B cell (primary cell): ENCODE data around the gene ST6GALNAC2. TPM values are rescaled to one million over a fixed set of nuclear protein-coding genes. Genes with fewer than 3 reads are reported as not detected.
"Not testable (repeated sequence)": the region's sequence is repeated elsewhere in the genome, so short reads cannot be mapped to it uniquely, and the experiment has no call there.

Experiments
- ATAC-seq: fragments of 200-7000 bp; cut with Tn5 transposase; one replicate; pipeline ENCODE4 v1.10.0; 2021; ENCODE audit warnings: low read depth, mild to moderate bottlenecking, moderate number of reproducible peaks, moderate library complexity
- CTCF ChIA-PET: fragments of 350-600 bp; sonication (Branson Sonifier 250); formaldehyde crosslinking; loops from one replicate; lab custom pipeline; 2021; ENCODE audit warnings: antibody characterized with exemption, inconsistent platforms; lab: Charles Lee
- POLR2A ChIA-PET: fragments of 350-600 bp; sonication (Branson Sonifier 250); formaldehyde crosslinking; loops from one replicate; lab custom pipeline; 2021; ENCODE audit warnings: antibody characterized with exemption; lab: Charles Lee
- DNase-seq: peaks from one replicate; pipeline ENCODE4 v3.0.0; 2013
- H2AFZ ChIP-seq: 2 replicates; pipeline ENCODE4 v1.6.1; 2012; ENCODE audit warnings: mild to moderate bottlenecking, low read depth, low read length; ENCODE audit not compliant: insufficient read depth, poor library complexity, severe bottlenecking
- H3K27ac ChIP-seq, 2 donors: 1 replicate in 1 of 2; 2 replicates in 1 of 2; pipeline ENCODE4 v1.5.1; 2012 to 2013; ENCODE audit warnings: low read length in 2 of 2, mild to moderate bottlenecking in 2 of 2, moderate library complexity in 1 of 2
- H3K27me3 ChIP-seq, 4 experiments: fragments of 200-600 bp in 1 of 4; sonication (generic) in 1 of 4; replicated peaks in 1 of 4; 1 replicate in 2 of 4; 2 replicates in 2 of 4; pipeline versions ENCODE4 v1.6.1 to v1.7.0; 2013 to 2016; ENCODE audit warnings: low read length in 3 of 4, mild to moderate bottlenecking in 2 of 4, mixed read lengths in 1 of 4, moderate library complexity in 1 of 4; ENCODE audit not compliant: insufficient read depth in 4 of 4, control insufficient read depth in 3 of 4; ENCODE audit errors: control extremely low read depth in 1 of 4
- H3K36me3 ChIP-seq, 2 experiments: replicated peaks in 1 of 2; 1 replicate in 1 of 2; 2 replicates in 1 of 2; pipeline versions ENCODE4 v1.6.1 to v1.7.1; 2013; ENCODE audit warnings: low read length in 1 of 2; ENCODE audit not compliant: insufficient read depth in 2 of 2, control insufficient read depth in 1 of 2; ENCODE audit errors: control extremely low read depth in 1 of 2, extremely low read depth in 1 of 2
- H3K4me1 ChIP-seq, 2 donors: fragments of 200-600 bp in 1 of 2; sonication (generic) in 1 of 2; 1 replicate in 1 of 2; 2 replicates in 1 of 2; pipeline versions ENCODE4 v1.5.1 to v1.6.1; 2013 to 2017; ENCODE audit warnings: low read length in 2 of 2; ENCODE audit not compliant: control insufficient read depth in 2 of 2, insufficient read depth in 2 of 2
- H3K4me2 ChIP-seq: replicated peaks from 2 replicates; pipeline ENCODE3; 2012; ENCODE audit warnings: mild to moderate bottlenecking, low read depth, low read length; ENCODE audit not compliant: poor library complexity, severe bottlenecking
- H3K4me3 ChIP-seq, 5 experiments: fragments of 200-600 bp in 1 of 5; sonication (generic) in 1 of 5; 1 replicate in 3 of 5; 2 replicates in 2 of 5; pipeline versions ENCODE4 v1.5.1 to v1.7.0; 2011 to 2016; ENCODE audit warnings: low read length in 4 of 5, mild to moderate bottlenecking in 4 of 5, low read depth in 2 of 5, control low read depth in 1 of 5, moderate library complexity in 1 of 5; ENCODE audit not compliant: insufficient read depth in 1 of 5; ENCODE audit errors: control extremely low read depth in 1 of 5, extremely low read depth in 1 of 5
- H3K79me2 ChIP-seq: fragments of 200-600 bp; sonication (generic); one replicate; pipeline ENCODE4 v1.6.0; 2016; ENCODE audit warnings: low read length; ENCODE audit not compliant: control insufficient read depth, insufficient read depth
- H3K9ac ChIP-seq: fragments of 200-600 bp; sonication (generic); 2 replicates; pipeline ENCODE4 v1.6.1; 2017; ENCODE audit warnings: mild to moderate bottlenecking, low read length, moderate library complexity
- H3K9me3 ChIP-seq, 3 donors: one replicate each; pipeline versions ENCODE4 v1.6.1 to v1.7.1; 2013; ENCODE audit warnings: low read length in 2 of 3; ENCODE audit not compliant: control insufficient read depth in 2 of 3, insufficient read depth in 1 of 3; ENCODE audit errors: control extremely low read depth in 1 of 3
- H4K20me1 ChIP-seq: 2 replicates; pipeline ENCODE4 v1.6.0; 2012; ENCODE audit warnings: mild to moderate bottlenecking, low read length; ENCODE audit not compliant: insufficient read depth, control insufficient read depth, poor library complexity, severe bottlenecking
- H3K27ac Mint-ChIP-seq: one replicate; pipeline ENCODE4 v1.8.0; 2021; ENCODE audit warnings: mixed read lengths
- H3K27me3 Mint-ChIP-seq: one replicate; pipeline ENCODE4 v1.8.0; 2021; ENCODE audit warnings: mixed read lengths
- H3K4me1 Mint-ChIP-seq: one replicate; pipeline ENCODE4 v1.8.0; 2021; ENCODE audit warnings: mixed read lengths
- H3K4me3 Mint-ChIP-seq: one replicate; pipeline ENCODE4 v1.8.0; 2021; ENCODE audit warnings: mixed read lengths
- H3K9me3 Mint-ChIP-seq: one replicate; pipeline ENCODE4 v1.8.0; 2022; ENCODE audit warnings: mixed read lengths; ENCODE audit not compliant: insufficient read depth
- EZH2 ChIP-seq: IDR thresholded peaks from 2 replicates; pipeline ENCODE4 v1.6.1; 2012; ENCODE audit warnings: borderline replicate concordance, low read depth, mild to moderate bottlenecking, moderate library complexity, low read length; ENCODE audit not compliant: insufficient read depth, poor library complexity, severe bottlenecking
- WGBS: methylation state at CpG from one replicate; pipeline ENCODE4 v1.1.5; 2013; ENCODE audit warnings: missing lambda C conversion rate; ENCODE audit not compliant: insufficient coverage; 5-methylcytosine and 5-hydroxymethylcytosine counted together
- intact Hi-C: fragments of 100-400 bp; cut with micrococcal nuclease; formaldehyde crosslinking; loops from one replicate; pipeline ENCODE4 v1.10.0; 2022
- polyA plus RNA-seq: library from polyadenylated mRNA; depleted of rRNA; stranded (reverse); fragments of >200 nt; gene quantifications from 2 replicates; pipeline ENCODE4 v1.2.3, GENCODE V29; 2012
- total RNA-seq, 2 donors: library from RNA; stranded (reverse); fragments of 120-200 nt in 1 of 2; gene quantifications; 1 replicate in 1 of 2; 2 replicates in 1 of 2; pipeline versions ENCODE4 v1.2.3 to v1.2.4, GENCODE V29; 2013 to 2022
- TF ChIP-seq, protein P1 (sequence below): fragments of 200-600 bp; IDR thresholded peaks from one replicate; pipeline ENCODE4 v1.8.0; 2022; ENCODE audit warnings: antibody characterized with exemption, mild to moderate bottlenecking

Gene ST6GALNAC2
- total and polyA plus RNA-seq, 2 donors (not counting 1 experiment from before 2014, with no cell fraction given), result 0.58 to 2.7 TPM

DNA sequence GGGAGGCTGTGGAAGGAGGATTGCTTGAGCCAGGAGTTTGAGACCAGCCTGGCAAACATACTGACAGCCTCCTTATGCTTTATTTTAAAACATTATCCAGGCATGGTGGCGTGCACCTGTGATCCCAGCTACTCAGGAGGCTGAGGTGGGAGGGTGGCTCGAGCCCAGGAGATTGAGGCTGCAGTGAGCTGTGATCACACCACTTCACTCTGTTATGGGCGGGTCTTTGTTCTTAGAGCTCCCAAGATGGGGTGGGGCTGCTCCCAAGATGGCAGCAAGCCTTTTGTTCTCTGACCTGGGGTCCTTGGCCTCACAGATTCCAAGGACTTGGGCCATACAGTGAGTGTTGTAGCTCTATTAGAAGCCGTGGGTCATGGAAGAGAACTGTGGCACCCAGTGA lies 26.1 kb upstream of the ST6GALNAC2 start:
- POLR2A ChIA-PET, result interaction anchor here (0.8 kb wide), 1 partner anchor 78 kb away, joined by 3 read pairs; no protein-coding TSS in a partner anchor

GRCh38 chr17:76611080-76611749 lies 25.6 kb upstream of the ST6GALNAC2 start:
- intact Hi-C loops, H3K27ac Mint-ChIP-seq, H2AFZ ChIP-seq, ATAC-seq, H3K9me3 ChIP-seq, H3K27ac ChIP-seq, H3K4me3 Mint-ChIP-seq, DNase-seq, H3K4me2 ChIP-seq, H3K27me3 ChIP-seq, H3K4me3 ChIP-seq, H3K9ac ChIP-seq, H4K20me1 ChIP-seq, H3K4me1 ChIP-seq, H3K79me2 ChIP-seq, H3K9me3 Mint-ChIP-seq, H3K36me3 ChIP-seq: not testable (repeated sequence)
- Mint-ChIP-seq H3K27me3 (peaks cover 16% of the 10 kb centered on the region), H3K4me1 (peaks cover 12% of the 10 kb centered on the region)
- CTCF ChIA-PET, result interaction anchor here (1.0 to 6.6 kb wide), 2 partner anchors 13 to 863 kb away, joined by 3 to 38 read pairs; no protein-coding TSS in a partner anchor
- POLR2A ChIA-PET, result interaction anchor here (0.8 kb wide), 1 partner anchor 79 kb away, joined by 3 read pairs; no protein-coding TSS in a partner anchor
- WGBS, result 78% methylated on average over 8 of the region's 13 CpGs

More for the DNA sequence above, 26.1 kb upstream of the ST6GALNAC2 start:
- Histone ChIP-seq H3K79me2 (no peaks in the 10 kb centered on the region), H4K20me1 (no peaks in the 10 kb centered on the region), H3K9me3 (peaks cover 0 to 9% (median 0%) of the 10 kb centered on the region in 3 donors), H3K4me3 (no peak overlapping the region), H3K27me3 (no peaks in the 10 kb centered on the region), H3K4me2 (no peak overlapping the region), H3K9ac (no peak overlapping the region), H3K4me1 (peaks cover 4 to 5% of the 10 kb centered on the region in 2 donors), H3K27ac (no peak overlapping the region), H3K36me3 (no peaks in the 10 kb centered on the region), H2AFZ (no peak overlapping the region)
- CTCF ChIA-PET, result interaction anchor here (1.0 to 6.6 kb wide), 3 partner anchors 13 to 864 kb away, joined by 3 to 38 read pairs (median 3); no protein-coding TSS in a partner anchor
- Mint-ChIP-seq H3K27ac (no peak overlapping the region), H3K27me3 (peaks cover 16% of the 10 kb centered on the region), H3K4me1 (peaks cover 12% of the 10 kb centered on the region), H3K9me3 (no peaks in the 10 kb centered on the region), H3K4me3 (no peak overlapping the region)
- ATAC-seq (no peak), DNase-seq (no peak)
- intact Hi-C loops, result no loop called here
- 100% methylated on average over 2 of the region's 4 CpGs for WGBS
- no peak for TF ChIP-seq EZH2
- TF ChIP-seq, protein P1, sequence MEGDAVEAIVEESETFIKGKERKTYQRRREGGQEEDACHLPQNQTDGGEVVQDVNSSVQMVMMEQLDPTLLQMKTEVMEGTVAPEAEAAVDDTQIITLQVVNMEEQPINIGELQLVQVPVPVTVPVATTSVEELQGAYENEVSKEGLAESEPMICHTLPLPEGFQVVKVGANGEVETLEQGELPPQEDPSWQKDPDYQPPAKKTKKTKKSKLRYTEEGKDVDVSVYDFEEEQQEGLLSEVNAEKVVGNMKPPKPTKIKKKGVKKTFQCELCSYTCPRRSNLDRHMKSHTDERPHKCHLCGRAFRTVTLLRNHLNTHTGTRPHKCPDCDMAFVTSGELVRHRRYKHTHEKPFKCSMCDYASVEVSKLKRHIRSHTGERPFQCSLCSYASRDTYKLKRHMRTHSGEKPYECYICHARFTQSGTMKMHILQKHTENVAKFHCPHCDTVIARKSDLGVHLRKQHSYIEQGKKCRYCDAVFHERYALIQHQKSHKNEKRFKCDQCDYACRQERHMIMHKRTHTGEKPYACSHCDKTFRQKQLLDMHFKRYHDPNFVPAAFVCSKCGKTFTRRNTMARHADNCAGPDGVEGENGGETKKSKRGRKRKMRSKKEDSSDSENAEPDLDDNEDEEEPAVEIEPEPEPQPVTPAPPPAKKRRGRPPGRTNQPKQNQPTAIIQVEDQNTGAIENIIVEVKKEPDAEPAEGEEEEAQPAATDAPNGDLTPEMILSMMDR, result no peak

DNA sequence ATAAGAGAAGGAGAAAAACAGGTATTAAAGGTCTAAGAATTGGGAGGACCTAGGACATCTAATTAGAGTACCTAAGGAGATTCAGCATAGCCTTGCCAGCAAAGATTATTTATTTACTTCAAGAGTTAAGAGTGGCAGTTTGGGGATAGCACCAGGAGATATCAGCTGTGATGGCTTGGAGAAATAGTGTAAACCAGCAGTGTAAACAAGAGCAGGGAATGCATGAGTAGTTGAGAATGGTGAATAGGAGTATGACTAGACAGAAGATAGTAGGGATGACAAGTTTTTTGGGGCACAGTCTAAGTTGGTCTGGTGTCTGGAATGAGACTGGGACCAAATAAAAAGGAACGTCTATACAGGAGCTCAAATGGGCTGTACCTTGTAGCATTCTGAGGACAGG lies 21.0 kb upstream of the ST6GALNAC2 start:
- CTCF ChIA-PET, H4K20me1 ChIP-seq, H3K36me3 ChIP-seq, H3K4me1 ChIP-seq, H3K9me3 Mint-ChIP-seq, H3K4me3 Mint-ChIP-seq, POLR2A ChIA-PET, H3K27ac ChIP-seq, H3K9ac ChIP-seq, H3K4me1 Mint-ChIP-seq, H3K4me2 ChIP-seq, ATAC-seq, H3K79me2 ChIP-seq, H3K4me3 ChIP-seq, H3K27ac Mint-ChIP-seq, H2AFZ ChIP-seq, H3K9me3 ChIP-seq, DNase-seq, intact Hi-C loops: not testable (repeated sequence)
- peaks cover 27% of the 10 kb centered on the region for H3K27me3 Mint-ChIP-seq
- H3K27me3 ChIP-seq, result peaks cover 0 to 12% (median 0%) of the 10 kb centered on the region in 4 experiments
- WGBS, result 100% methylated on average over 1 of the region's 1 CpG
